ENCODE results near the gene DEDD2. TPM values are rescaled to one million over a fixed set of nuclear protein-coding genes. Genes with fewer than 3 reads are reported as not detected.

Gene DEDD2
- total RNA-seq, 1 donor from 2014 or later = 27.1 TPM

GRCh38 chr19:42216653-42217519 is 591 bp downstream of the DEDD2 start:
- Mint-ChIP-seq H3K4me3 (ENCODE audit: unreplicated experiment) (peak overlapping the region; percentile 95), H3K27me3 (ENCODE audit: unreplicated experiment) (peaks cover 14% of the 10 kb centered on the region), H3K9me3 (ENCODE audit: unreplicated experiment) (no peaks in the 10 kb centered on the region), H3K4me1 (ENCODE audit: unreplicated experiment) (peaks cover 38% of the 10 kb centered on the region), H3K36me3 (ENCODE audit: low read depth, unreplicated experiment) (peaks cover 33% of the 10 kb centered on the region), H3K27ac (ENCODE audit: unreplicated experiment) (no peak overlapping the region)
- peak; percentile 47 for DNase-seq (ENCODE audit: low spot score)
- TF ChIP-seq CTCF (IDR thresholded peaks at IDR 0.05; ENCODE audit: unreplicated experiment) = no peak

GRCh38 chr19:42214810-42215485 is 2.5 kb downstream of the DEDD2 start:
- Mint-ChIP-seq H3K4me1 (ENCODE audit: unreplicated experiment) (peaks cover 29% of the 10 kb centered on the region), H3K4me3 (ENCODE audit: unreplicated experiment) (no peak overlapping the region), H3K9me3 (ENCODE audit: unreplicated experiment) (no peaks in the 10 kb centered on the region), H3K27me3 (ENCODE audit: unreplicated experiment) (peaks cover 14% of the 10 kb centered on the region), H3K27ac (ENCODE audit: unreplicated experiment) (no peak overlapping the region), H3K36me3 (ENCODE audit: low read depth, unreplicated experiment) (peaks cover 35% of the 10 kb centered on the region)
- TF ChIP-seq CTCF (IDR thresholded peaks at IDR 0.05; ENCODE audit: unreplicated experiment) = no peak
- DNase-seq (ENCODE audit: low spot score) = no peak

- Mint-ChIP-seq H3K4me3 (ENCODE audit: unreplicated experiment) (no peak overlapping the region), H3K27me3 (ENCODE audit: unreplicated experiment) (peaks cover 11% of the 10 kb centered on the region), H3K4me1 (ENCODE audit: unreplicated experiment) (peaks cover 28% of the 10 kb centered on the region), H3K27ac (ENCODE audit: unreplicated experiment) (no peak overlapping the region), H3K9me3 (ENCODE audit: unreplicated experiment) (no peaks in the 10 kb centered on the region), H3K36me3 (ENCODE audit: low read depth, unreplicated experiment) (peaks cover 40% of the 10 kb centered on the region)
- TF ChIP-seq CTCF (IDR thresholded peaks at IDR 0.05; ENCODE audit: unreplicated experiment) = no peak
- DNase-seq (ENCODE audit: low spot score) = no peak
These were observed 4.6 kb downstream of the DEDD2 start for GRCh38 chr19:42212886-42213285.

- Mint-ChIP-seq H3K4me3 (ENCODE audit: unreplicated experiment) (no peak overlapping the region), H3K27ac (ENCODE audit: unreplicated experiment) (peak overlapping the region; percentile 77), H3K27me3 (ENCODE audit: unreplicated experiment) (no peaks in the 10 kb centered on the region), H3K36me3 (ENCODE audit: low read depth, unreplicated experiment) (peaks cover 50% of the 10 kb centered on the region), H3K4me1 (ENCODE audit: unreplicated experiment) (peaks cover 13% of the 10 kb centered on the region), H3K9me3 (ENCODE audit: unreplicated experiment) (no peaks in the 10 kb centered on the region)
- no peak for TF ChIP-seq CTCF (IDR thresholded peaks at IDR 0.05; ENCODE audit: unreplicated experiment)
- no peak for DNase-seq (ENCODE audit: low spot score)
These were observed 8.9 kb downstream of the DEDD2 start for GRCh38 chr19:42208612-42209011.

Measured in endothelial cell (in vitro differentiated cells).